GM10266 (cell line): ENCODE results near the gene COL18A1.

ENCODE experiments used
- DNase-seq: peaks from one replicate; pipeline ENCODE4 v3.0.0; 2012; ENCODE audit errors: extremely low spot score
- CTCF ChIP-seq: IDR thresholded peaks from 2 replicates; pipeline ENCODE4 v1.5.1; 2012; ENCODE audit warnings: mild to moderate bottlenecking, low read depth; ENCODE audit not compliant: control insufficient read depth, insufficient read depth; ENCODE audit errors: missing control alignments

The COL18A1 gene

DNA sequence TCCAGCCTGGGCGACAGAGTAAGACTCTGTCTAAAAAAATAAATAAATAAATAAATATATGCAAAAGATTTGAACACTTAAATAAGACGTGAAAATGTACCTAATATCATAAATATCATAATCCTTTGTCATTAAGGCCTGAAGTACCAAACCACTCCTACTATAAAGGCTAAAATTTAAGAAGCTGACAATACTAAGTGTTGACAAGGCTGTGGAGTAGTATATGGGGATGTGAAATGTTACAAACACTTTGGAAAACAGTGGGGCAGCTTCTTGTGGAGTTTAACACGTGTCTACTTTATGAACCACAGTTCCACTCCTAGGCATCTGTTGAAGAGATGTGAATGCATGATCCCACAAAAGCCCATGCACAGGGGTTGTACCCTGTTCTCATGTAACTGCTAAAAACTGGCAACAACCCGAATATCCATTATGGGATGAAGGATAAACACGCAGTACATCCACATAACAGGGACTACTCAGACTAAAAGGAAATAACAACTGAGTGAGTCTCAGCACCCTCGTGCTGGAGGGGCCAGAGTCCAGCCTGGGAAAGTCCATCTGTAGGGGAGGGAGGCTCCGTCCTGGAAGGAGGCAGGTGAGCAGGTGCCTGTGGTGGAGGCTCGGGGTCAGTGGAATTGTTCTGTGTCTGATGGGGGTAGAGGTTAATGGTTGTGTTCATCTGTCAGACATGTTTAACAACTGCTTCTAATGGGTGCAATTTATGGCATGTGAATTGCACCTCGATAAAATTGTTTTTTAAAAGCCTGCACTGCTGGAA lies 143.9 kb downstream of the COL18A1 start:
- no peak for DNase-seq
- no peak for TF ChIP-seq CTCF

GRCh38 chr21:45549626-45550463 lies 144.9 kb downstream of the COL18A1 start:
- TF ChIP-seq CTCF = no peak
- peak; percentile 60 for DNase-seq

DNA sequence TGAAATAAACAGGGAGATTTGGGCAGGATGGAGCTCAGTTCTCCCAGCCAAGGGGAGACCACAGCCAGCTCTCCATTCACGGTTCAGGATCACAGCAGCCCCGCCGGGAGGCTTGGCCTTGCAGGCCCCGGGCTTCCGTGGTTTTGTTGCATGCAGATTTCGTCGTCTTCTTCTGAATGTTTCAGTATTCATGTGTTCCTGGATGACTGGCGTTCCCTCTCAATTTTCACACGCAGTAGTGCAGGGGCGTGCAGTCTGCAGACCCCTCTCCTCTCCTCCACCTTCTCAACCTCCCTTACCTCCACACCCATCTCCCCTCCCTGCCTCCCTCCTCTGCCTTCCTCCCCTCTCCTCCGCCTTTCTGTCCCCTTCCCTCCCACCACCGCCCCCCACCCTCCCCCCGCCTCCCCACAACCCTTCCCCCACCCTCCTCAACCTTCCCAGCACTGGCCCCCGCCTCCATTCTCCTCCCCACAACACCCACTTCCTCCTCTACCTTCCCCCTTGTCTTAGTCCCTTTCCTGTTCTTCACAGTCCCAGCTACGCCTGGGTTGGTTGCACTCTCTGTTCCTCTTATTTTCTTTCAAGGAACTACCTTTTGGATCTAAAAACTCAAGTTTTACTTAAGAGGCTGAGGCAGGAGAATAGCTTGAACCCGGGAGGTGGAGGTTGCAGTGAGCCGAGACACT lies 145.7 kb downstream of the COL18A1 start:
- no peak for TF ChIP-seq CTCF
- peak; percentile 77 for DNase-seq

DNA sequence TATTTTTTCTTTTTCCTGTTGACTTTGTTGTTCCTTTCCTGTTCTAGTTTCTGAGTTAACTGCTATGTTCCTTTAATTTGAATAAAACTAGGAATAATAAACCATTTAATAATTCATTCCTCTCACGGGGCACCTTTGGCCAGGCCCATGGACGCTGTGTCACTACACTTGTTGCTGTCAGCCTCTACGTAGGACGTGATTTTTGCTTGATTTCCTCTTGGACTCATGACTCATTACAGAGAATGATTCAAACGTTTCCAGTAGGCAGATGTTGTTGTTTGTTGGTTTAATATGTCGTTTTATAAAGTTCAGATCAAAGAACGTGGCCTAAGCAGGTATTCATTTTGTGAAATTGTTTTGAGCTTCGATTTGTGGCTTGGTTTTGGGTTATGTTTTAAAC lies 146.4 kb downstream of the COL18A1 start:
- DNase-seq = no peak
- TF ChIP-seq CTCF = no peak

GRCh38 chr21:45551783-45552695 lies 147.1 kb downstream of the COL18A1 start:
- TF ChIP-seq CTCF = no peak
- no peak for DNase-seq

GRCh38 chr21:45552696-45553391 lies 147.9 kb downstream of the COL18A1 start:
- no peak for DNase-seq
- no peak for TF ChIP-seq CTCF
